NCI-H1930 (cell line): ENCODE measurements around the gene PDZD2.

ENCODE experiments used
- DNase-seq, 2 experiments: peaks; one replicate each; lab custom pipeline; 2025; lab: John Stamatoyannopoulos, UW

Gene PDZD2

GRCh38 chr5:32143617-32144377 lies 504.9 kb downstream of the PDZD2 start:
- DNase-seq = no peak

GRCh38 chr5:32144378-32145207 lies 505.7 kb downstream of the PDZD2 start:
- no peak for DNase-seq

GRCh38 chr5:32145378-32145777 lies 506.4 kb downstream of the PDZD2 start:
- DNase-seq = no peak

GRCh38 chr5:32147236-32147635 lies 508.3 kb downstream of the PDZD2 start:
- DNase-seq = no peak

DNA sequence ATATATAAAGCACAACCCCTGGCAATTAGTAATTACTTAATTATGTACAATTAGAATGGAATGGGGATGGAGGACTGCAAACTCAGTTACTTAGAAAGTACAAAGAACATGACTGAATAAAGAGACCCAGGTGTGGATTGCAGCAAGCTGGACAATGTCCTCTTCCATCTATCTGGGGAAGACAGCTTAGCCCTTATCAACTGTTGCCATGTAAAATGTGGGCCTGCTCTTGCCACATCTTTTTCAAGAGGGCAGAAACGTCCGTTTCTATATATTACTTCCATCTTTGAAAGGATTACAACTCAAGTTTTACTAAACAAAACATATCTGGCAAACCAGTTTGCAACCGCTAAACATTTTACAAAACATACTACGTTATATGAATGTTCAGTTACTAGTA lies 509.0 kb downstream of the PDZD2 start:
- no peak for DNase-seq

DNA sequence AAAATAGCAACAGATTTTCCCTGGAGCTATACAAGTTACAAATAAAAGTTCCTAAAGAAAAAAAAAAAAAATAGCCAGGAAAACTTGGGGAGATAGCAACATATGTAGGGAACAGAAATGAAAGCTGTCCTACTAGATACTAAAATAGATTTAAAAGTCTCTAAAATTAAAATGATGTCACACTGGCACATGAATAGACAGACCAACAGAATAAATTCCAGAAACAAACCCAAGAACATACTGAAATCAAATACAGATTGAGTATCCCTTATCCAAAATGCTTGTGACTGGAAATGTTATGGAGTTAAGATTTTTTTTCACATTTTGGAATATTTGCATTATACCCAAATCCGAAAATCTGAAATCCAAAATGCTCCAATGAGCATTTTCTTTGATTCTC lies 511.4 kb downstream of the PDZD2 start:
- no peak for DNase-seq

- DNase-seq = no peak
Measured at GRCh38 chr5:32151198-32151597, 512.3 kb downstream of the PDZD2 start.

- no peak for DNase-seq
Measured at GRCh38 chr5:32153723-32154122, 514.8 kb downstream of the PDZD2 start.

DNA sequence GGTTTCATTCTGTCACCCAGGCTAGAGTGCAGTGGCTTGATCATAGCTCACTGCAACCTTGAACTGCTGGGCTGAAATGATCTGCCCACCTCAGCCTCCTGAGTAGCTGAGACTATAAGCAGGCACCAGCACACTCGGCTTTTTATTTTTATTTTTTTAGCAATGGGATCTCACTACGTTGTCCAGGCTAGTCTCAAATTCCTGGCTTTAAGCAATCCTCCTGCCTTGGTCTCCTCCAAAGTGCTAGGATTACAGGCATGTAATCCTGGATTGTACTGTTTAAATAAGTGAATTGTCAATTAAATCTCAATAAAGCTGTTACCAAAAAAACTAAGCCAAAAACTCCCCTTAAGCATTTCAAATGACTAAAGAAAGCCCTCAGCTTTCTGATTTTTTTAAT lies 516.3 kb downstream of the PDZD2 start:
- DNase-seq = no peak

DNA sequence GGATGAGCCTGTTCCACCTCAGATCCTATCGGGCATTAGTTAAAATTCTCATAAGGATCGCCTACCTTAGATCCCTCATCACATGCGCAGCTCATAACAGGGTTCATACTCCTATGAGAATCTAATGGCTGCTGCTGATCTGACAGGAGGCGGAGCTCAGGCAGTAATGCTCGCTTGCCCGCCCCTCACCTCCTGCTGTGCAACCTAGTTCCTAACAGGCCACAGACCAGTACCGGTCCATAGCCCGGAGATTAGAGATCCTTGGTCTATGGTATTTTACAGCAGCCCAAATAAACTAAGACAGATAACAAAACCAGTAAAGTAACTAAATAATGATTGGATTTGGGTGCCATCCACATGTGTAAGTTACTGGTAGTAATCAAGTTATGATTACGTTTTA lies 517.7 kb downstream of the PDZD2 start:
- DNase-seq = no peak

GRCh38 chr5:32157078-32157477 lies 518.1 kb downstream of the PDZD2 start:
- DNase-seq = no peak

- no peak for DNase-seq
Measured at GRCh38 chr5:32158679-32158975, 519.7 kb downstream of the PDZD2 start.

DNA sequence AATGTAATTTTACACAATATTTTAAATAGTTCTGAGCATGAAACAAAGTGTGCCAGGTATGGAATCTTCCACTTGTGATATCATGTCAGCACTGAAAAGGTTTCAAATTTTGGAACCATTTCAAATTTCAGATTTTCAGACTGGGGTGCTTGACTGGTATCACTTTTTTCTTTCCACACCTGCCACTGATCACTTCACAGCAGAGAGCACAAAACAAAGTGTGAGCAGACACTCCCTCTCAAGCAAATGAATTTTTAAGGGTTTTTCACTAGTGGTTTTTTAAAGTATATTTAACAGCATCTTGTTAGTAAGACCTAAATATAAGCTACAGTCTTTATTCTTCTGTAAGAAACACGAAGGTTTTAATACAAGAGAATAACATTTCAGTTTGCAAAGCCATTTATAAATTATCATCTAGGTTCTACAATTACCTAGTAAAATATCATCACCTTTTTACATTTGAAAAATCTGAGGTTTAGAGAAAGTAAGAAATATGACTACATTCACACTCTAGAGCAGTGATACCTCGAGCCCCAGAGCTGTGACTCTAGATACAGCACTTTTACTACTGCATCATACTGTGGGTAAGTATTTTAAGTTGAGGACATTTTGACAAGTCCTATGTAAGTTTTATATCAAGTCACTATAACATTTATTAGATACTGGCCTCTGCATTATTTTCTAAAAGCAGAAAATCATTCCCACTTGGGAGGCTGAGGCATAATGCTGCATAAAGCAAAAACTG lies 520.6 kb downstream of the PDZD2 start:
- no peak for DNase-seq

DNA sequence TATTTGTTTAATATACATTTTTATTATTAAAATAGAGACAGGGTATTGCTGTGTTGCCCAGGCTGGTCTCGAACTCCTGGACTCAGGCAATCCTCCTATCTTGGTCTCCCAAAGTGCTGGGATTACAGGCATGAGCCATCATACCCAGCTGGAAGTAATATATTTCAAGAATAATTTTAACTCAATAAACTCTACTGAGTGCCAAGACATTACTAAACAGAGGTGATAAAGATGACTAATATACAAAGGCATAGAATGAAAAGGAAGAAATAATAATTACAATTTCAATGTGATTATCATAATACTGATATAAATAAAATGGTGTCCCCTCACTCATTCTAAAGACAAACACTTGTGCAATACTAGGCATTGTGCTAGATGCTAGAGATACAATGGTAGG lies 521.3 kb downstream of the PDZD2 start:
- DNase-seq = no peak
